CD4-positive, alpha-beta T cell (primary cell): ENCODE results near the gene ASB16. TPM values are rescaled to one million over a fixed set of nuclear protein-coding genes. Genes with fewer than 3 reads are reported as not detected.

Experiments used
- ATAC-seq: fragments of 200-7000 bp; cut with Tn5 transposase; one replicate; pipeline ENCODE4 v1.10.0; 2022; ENCODE audit warnings: mild to moderate bottlenecking; ENCODE audit not compliant: poor library complexity
- CTCF ChIA-PET: fragments of 350-600 bp; sonication (Branson Sonifier 250); formaldehyde crosslinking; loops from one replicate; lab custom pipeline; 2021; ENCODE audit warnings: antibody characterized with exemption, inconsistent platforms; lab: Charles Lee
- POLR2A ChIA-PET: fragments of 350-600 bp; sonication (Branson Sonifier 250); formaldehyde crosslinking; loops from one replicate; lab custom pipeline; 2021; ENCODE audit warnings: antibody characterized with exemption, inconsistent platforms; lab: Charles Lee
- DNase-seq, 14 experiments: peaks; one replicate each; pipeline ENCODE4 v3.0.0-alpha.2; 2013 to 2020; ENCODE audit warnings: mixed read lengths in 2 of 14
- H3K27ac ChIP-seq, 2 donors: one replicate each; pipeline versions ENCODE4 v1.5.1 to v1.7.0; 2013; ENCODE audit warnings: low read length in 2 of 2, low read depth in 1 of 2, mild to moderate bottlenecking in 1 of 2
- H3K27me3 ChIP-seq, 2 experiments: 1 replicate in 1 of 2; 2 replicates in 1 of 2; pipeline versions ENCODE4 v1.6.1 to v1.7.0; 2013; ENCODE audit warnings: low read length in 2 of 2, control low read depth in 1 of 2, mild to moderate bottlenecking in 1 of 2, moderate library complexity in 1 of 2; ENCODE audit not compliant: insufficient read depth in 2 of 2, control insufficient read depth in 1 of 2
- H3K36me3 ChIP-seq: one replicate; pipeline ENCODE4 v1.6.1; 2013; ENCODE audit warnings: low read length, control low read depth; ENCODE audit not compliant: insufficient read depth
- H3K4me1 ChIP-seq: one replicate; pipeline ENCODE4 v1.6.1; 2013; ENCODE audit warnings: low read length, control low read depth; ENCODE audit not compliant: insufficient read depth
- H3K4me3 ChIP-seq: one replicate; pipeline ENCODE4 v1.5.1; 2013; ENCODE audit warnings: mild to moderate bottlenecking, low read length, moderate library complexity
- H3K9me3 ChIP-seq, 2 experiments: 1 replicate in 1 of 2; 2 replicates in 1 of 2; pipeline versions ENCODE4 v1.6.1 to v1.7.0; 2013; ENCODE audit warnings: low read length in 2 of 2, mild to moderate bottlenecking in 2 of 2, control low read depth in 1 of 2, moderate library complexity in 1 of 2; ENCODE audit not compliant: control insufficient read depth in 1 of 2, insufficient read depth in 1 of 2
- H3K27ac Mint-ChIP-seq: one replicate; pipeline ENCODE4 v1.8.0; 2020; ENCODE audit warnings: mixed read lengths
- H3K27me3 Mint-ChIP-seq: one replicate; pipeline ENCODE4 v1.8.0; 2021; ENCODE audit warnings: mixed read lengths
- H3K36me3 Mint-ChIP-seq: one replicate; pipeline ENCODE4 v1.8.0; 2021; ENCODE audit warnings: low read depth, mixed read lengths
- H3K4me1 Mint-ChIP-seq: one replicate; pipeline ENCODE4 v1.8.0; 2021; ENCODE audit warnings: low read depth, mixed read lengths
- H3K4me3 Mint-ChIP-seq: one replicate; pipeline ENCODE4 v1.8.0; 2020; ENCODE audit warnings: mild to moderate bottlenecking, mixed read lengths
- H3K9me3 Mint-ChIP-seq: one replicate; pipeline ENCODE4 v1.8.0; 2020; ENCODE audit warnings: mixed read lengths
- CTCF ChIP-seq: fragments of 200-600 bp; IDR thresholded peaks from one replicate; pipeline ENCODE4 v1.8.0; 2022; ENCODE audit warnings: antibody characterized with exemption, mild to moderate bottlenecking
- intact Hi-C, 2 experiments: fragments of 100-400 bp; cut with DNase I in 1 of 2; cut with micrococcal nuclease in 1 of 2; formaldehyde crosslinking; loops; one replicate each; pipeline versions ENCODE4 v1.15.1 to v1.9.0; 2023 to 2025; cut with DNase I, micrococcal nuclease
- total RNA-seq, 174 experiments: library from RNA in 2 of 174; stranded (reverse) in 2 of 174; gene quantifications; one replicate each; pipeline ENCODE4 v1.2.3 and lab custom pipeline; 2021 to 2026

ASB16 gene
- total RNA-seq, 2 experiments from 2014 or later, result 0.11 TPM; not detected in 1

DNA sequence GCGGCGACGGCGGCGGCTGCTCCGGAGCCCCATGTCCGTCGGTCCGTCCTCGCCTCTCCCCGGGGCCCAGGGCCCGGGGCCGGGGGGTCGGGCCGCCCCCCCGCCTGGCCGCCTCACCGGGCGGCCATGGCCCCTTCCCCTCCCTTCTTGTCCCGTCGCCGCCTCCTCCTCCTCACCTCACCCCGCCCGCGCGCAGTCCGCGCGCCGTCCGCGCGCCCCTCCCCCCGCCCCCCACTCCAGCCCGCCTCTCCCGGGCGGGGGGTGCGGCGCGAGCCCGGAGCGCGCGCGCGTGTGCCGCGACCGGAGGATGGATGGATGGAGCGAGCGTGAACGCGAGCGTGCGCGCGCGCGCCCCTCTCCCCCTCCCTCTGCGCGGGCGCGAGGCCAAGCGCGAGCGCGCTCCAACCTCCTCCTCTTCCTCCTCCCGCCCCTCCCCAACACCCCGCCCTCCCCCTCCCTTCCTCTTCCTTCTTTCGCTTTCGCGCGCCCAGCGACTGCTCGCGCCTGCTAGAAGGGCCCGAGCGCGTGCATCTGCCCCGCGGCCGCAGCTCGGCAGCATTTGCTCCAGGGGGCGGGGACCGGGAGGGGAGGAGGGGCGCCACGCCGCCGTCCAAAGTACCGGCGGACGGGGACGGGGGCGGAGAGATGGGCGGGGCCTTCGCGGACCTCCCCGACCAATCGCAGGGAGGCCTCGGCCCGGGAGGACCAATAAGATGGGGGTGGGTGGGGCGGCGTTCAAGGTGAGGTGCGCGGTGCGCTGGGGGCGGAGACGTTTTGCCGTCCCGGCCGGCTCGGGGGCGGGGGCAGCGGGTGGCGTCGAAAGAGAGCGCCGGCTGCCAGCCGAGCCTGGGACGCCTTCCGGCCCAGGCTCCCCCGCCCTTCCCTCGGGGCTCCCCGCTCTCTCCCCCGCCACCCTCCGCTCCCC lies 29.3 kb downstream of the ASB16 start, which contains the start of gene ATXN7L3:
Gene ATXN7L3, minus strand, starts transcription at position 332 of the 925 bp plus-strand sequence. CDS start 1,814 bp downstream, outside the sequence.
- Histone ChIP-seq H3K27ac (peak within 1 kb of the TSS; percentile 83 to 87), H3K4me1 (peaks cover 45% of the 10 kb centered on the region), H3K27me3 (no peaks in the 10 kb centered on the region), H3K36me3 (peaks cover 24% of the 10 kb centered on the region), H3K9me3 (no peaks in the 10 kb centered on the region), H3K4me3 (peak within 1 kb of the TSS; percentile 94)
- no peak for TF ChIP-seq CTCF
- Mint-ChIP-seq H3K27me3 (no peaks in the 10 kb centered on the region), H3K36me3 (peaks cover 48% of the 10 kb centered on the region), H3K9me3 (no peaks in the 10 kb centered on the region), H3K4me1 (peaks cover 46% of the 10 kb centered on the region), H3K4me3 (peak within 1 kb of the TSS; percentile 93), H3K27ac (peak within 1 kb of the TSS; percentile 93)
- peak; percentile 80 for ATAC-seq
- peak; percentile 99 to 100 (median 99) for DNase-seq
- ChIA-PET POLR2A (interaction anchor here (0.5 to 8.5 kb wide), 9 partner anchors 9 to 949 kb away, joined by 3 to 181 read pairs (median 5); partner anchors contain the start of genes HDAC5, HEXIM1, SLC25A39 and TMEM101), CTCF (interaction anchor here (0.8 to 4.0 kb wide), 2 partner anchors 10 to 13 kb away, joined by 3 to 20 read pairs; partner anchors contain the start of gene TMUB2)
- intact Hi-C loops, result loop anchor here (1.0 to 5.0 kb wide), 4 partner anchors 16 to 133 kb away; partner anchors contain the start of genes HROB (in 1 of the 2), LSM12 (in 1 of the 2) and UBTF (in 1 of the 2)

- peaks cover 16% of the 10 kb centered on the region for H3K36me3 ChIP-seq
- H3K27me3 ChIP-seq, result no peaks in the 10 kb centered on the region
- peak overlapping the region; percentile 73 for H3K27ac Mint-ChIP-seq
- peak overlapping the region; percentile 79 to 85 for H3K27ac ChIP-seq
- ATAC-seq (no peak), DNase-seq (no peak)
- intact Hi-C loops, result loop anchor here in 1 of 2 experiments (1.0 to 5.0 kb wide), 3 partner anchors 16 to 133 kb away; partner anchors contain the start of genes HROB and LSM12
- H3K4me1 ChIP-seq, result peaks cover 45% of the 10 kb centered on the region
- no peaks in the 10 kb centered on the region for H3K9me3 ChIP-seq
- H3K9me3 Mint-ChIP-seq, result no peaks in the 10 kb centered on the region
- CTCF ChIA-PET, result interaction anchor here (0.9 to 4.0 kb wide), 4 partner anchors 10 to 18 kb away, joined by 3 to 20 read pairs (median 7); partner anchors contain the start of gene TMUB2
- H3K36me3 Mint-ChIP-seq, result peaks cover 42% of the 10 kb centered on the region
- H3K4me1 Mint-ChIP-seq, result peaks cover 46% of the 10 kb centered on the region
- H3K27me3 Mint-ChIP-seq, result no peaks in the 10 kb centered on the region
- no peak for TF ChIP-seq CTCF
- H3K4me3 Mint-ChIP-seq, result peak overlapping the region; percentile 93
- POLR2A ChIA-PET, result interaction anchor here (0.5 to 8.5 kb wide), 9 partner anchors 9 to 126 kb away, joined by 3 to 181 read pairs (median 7); partner anchors contain the start of genes HDAC5, SLC25A39, TMUB2 and UBTF
- H3K4me3 ChIP-seq, result peak overlapping the region; percentile 90
These were observed 30.1 kb downstream of the ASB16 start for GRCh38 chr17:44200478-44201155.

DNA sequence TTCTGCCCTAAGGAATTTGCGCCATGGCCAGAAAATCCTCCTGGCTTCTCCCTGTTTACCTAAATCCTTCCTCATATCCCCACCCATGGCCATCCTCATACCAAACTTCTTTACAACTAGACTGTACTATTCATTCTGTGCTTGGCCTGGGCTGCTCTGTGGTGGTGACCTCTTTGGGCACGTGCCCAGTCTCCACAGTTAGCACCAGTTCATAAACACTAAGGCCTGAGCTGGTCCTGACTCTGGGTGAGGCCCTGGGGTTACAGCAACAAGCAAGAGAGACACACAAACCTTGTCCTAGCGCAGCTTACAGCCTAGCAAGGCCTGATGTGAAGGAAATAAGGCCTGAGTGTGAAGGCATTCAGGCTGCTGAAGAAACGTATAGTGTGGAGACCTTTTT lies 32.3 kb downstream of the ASB16 start:
- H3K27ac ChIP-seq, result no peak overlapping the region

More for the DNA sequence above, 32.3 kb downstream of the ASB16 start:
- DNase-seq, result no peak
- ChIA-PET POLR2A (interaction anchor here (1.8 to 8.5 kb wide), 3 partner anchors 17 to 122 kb away, joined by 5 to 181 read pairs (median 99); partner anchors contain the start of genes SLC25A39, TMUB2 and UBTF), CTCF (interaction anchor here (1.9 to 2.1 kb wide), 3 partner anchors 14 to 18 kb away, joined by 4 to 9 read pairs (median 7); partner anchors contain the start of gene UBTF)
- intact Hi-C loops, result loop anchor here in 1 of 2 experiments (5.0 kb wide), 2 partner anchors 60 to 135 kb away; partner anchors contain the start of genes HROB and LSM12
- no peak for TF ChIP-seq CTCF
- H3K9me3 ChIP-seq, result no peaks in the 10 kb centered on the region
- H3K36me3 Mint-ChIP-seq, result peaks cover 41% of the 10 kb centered on the region
- H3K4me1 ChIP-seq, result peaks cover 42% of the 10 kb centered on the region
- no peaks in the 10 kb centered on the region for H3K27me3 ChIP-seq
- H3K4me3 Mint-ChIP-seq, result peak overlapping the region; percentile 75
- peaks cover 46% of the 10 kb centered on the region for H3K4me1 Mint-ChIP-seq
- peaks cover 16% of the 10 kb centered on the region for H3K36me3 ChIP-seq
- no peaks in the 10 kb centered on the region for H3K27me3 Mint-ChIP-seq
- no peak for ATAC-seq
- no peak overlapping the region for H3K4me3 ChIP-seq
- no peaks in the 10 kb centered on the region for H3K9me3 Mint-ChIP-seq
- peak overlapping the region; percentile 73 for H3K27ac Mint-ChIP-seq
